ENCODE results near the gene ASB18. TPM values are rescaled to one million over a fixed set of nuclear protein-coding genes. Genes with fewer than 3 reads are reported as not detected.
"Not testable (repeated sequence)": the region's sequence is repeated elsewhere in the genome, so short reads cannot be mapped to it uniquely, and the experiment has no call there.

Gene ASB18
- total RNA-seq, 1 donor from 2014 or later, result not detected

- DNase-seq, result no peak
- Mint-ChIP-seq H3K4me1 (no peaks in the 10 kb centered on the region), H3K27ac (no peak overlapping the region), H3K36me3 (ENCODE audit: low read depth) (no peaks in the 10 kb centered on the region), H3K27me3 (peaks cover 3% of the 10 kb centered on the region), H3K9me3 (no peaks in the 10 kb centered on the region), H3K4me3 (no peak overlapping the region)
- intact Hi-C loops (cut with micrococcal nuclease), result no loop called here
These were observed 27.7 kb upstream of the ASB18 start for GRCh38 chr2:236291911-236292310.

DNA sequence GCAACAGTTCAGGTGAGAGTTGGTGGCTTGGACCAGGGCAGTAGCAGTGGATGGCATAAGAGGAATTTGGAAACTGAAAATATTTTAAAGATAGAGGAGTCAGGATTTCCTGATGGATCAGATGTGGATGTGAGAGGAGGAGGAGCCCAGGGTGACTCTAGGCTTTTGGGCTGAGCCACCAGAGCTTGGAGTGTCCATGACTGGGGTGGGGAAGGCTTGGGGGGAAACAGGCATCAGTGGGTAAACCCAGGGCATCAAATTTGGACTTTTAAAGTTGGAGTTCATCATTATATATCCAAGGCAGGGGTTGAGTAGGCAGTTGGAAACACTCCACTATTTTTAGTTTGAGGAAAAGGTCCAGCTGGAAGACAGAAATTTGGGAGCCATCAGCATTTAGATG lies 27.3 kb upstream of the ASB18 start:
- H3K27ac Mint-ChIP-seq, result no peak overlapping the region
- DNase-seq, result no peak
- no peaks in the 10 kb centered on the region for H3K4me1 Mint-ChIP-seq
- H3K27me3 Mint-ChIP-seq, result peaks cover 3% of the 10 kb centered on the region
- no peaks in the 10 kb centered on the region for H3K36me3 Mint-ChIP-seq (ENCODE audit: low read depth)
- H3K9me3 Mint-ChIP-seq, result no peaks in the 10 kb centered on the region
- intact Hi-C loops (cut with micrococcal nuclease), result no loop called here
- H3K4me3 Mint-ChIP-seq, result no peak overlapping the region

DNA sequence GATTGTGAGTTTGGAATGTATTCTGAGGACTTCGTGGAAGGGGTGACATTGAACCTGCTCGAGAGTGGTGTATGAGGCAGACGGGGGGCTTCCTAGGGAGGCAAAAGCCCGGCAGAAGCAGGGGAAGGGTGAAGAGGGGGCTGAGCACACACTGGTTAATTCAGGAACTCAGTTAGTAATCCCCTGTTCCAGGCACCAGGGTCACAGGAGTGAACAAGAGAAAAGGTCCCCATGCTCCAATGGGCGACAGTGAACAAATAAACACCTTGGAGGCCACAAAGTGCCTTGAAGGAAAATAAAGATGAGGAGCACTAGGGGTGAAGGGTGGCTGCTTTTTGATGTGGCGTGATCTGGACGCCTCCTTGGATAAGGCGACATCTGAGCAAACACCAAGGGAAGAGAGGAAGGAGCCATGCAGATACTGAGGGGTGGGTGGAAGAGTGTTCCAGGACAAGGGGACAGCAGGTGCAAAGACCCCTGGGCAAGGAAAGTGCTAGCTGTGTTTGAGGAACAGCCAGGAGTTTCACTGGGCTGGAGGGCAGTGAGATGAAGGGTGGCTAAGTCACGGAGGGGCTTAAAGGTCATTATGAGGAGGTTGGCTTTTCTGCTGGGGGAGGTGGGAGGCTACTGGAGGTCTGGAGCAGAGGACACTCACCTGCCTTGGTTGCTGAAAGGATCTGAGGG lies 26.7 kb upstream of the ASB18 start:
- Mint-ChIP-seq H3K27me3 (peaks cover 3% of the 10 kb centered on the region), H3K9me3 (no peaks in the 10 kb centered on the region), H3K4me3 (no peak overlapping the region), H3K27ac (no peak overlapping the region), H3K4me1 (no peaks in the 10 kb centered on the region), H3K36me3 (ENCODE audit: low read depth) (no peaks in the 10 kb centered on the region)
- intact Hi-C loops (cut with micrococcal nuclease), result no loop called here
- DNase-seq, result peak; percentile 43

- intact Hi-C loops (cut with micrococcal nuclease), result no loop called here
- no peaks in the 10 kb centered on the region for H3K36me3 Mint-ChIP-seq (ENCODE audit: low read depth)
- H3K27ac Mint-ChIP-seq, result no peak overlapping the region
- no peaks in the 10 kb centered on the region for H3K9me3 Mint-ChIP-seq
- peaks cover 3% of the 10 kb centered on the region for H3K27me3 Mint-ChIP-seq
- no peak overlapping the region for H3K4me3 Mint-ChIP-seq
- no peak for DNase-seq
- no peaks in the 10 kb centered on the region for H3K4me1 Mint-ChIP-seq
These were observed 25.7 kb upstream of the ASB18 start for GRCh38 chr2:236289766-236290462.

- H3K9me3 Mint-ChIP-seq; H3K4me1 Mint-ChIP-seq; DNase-seq; H3K27me3 Mint-ChIP-seq; H3K4me3 Mint-ChIP-seq; H3K36me3 Mint-ChIP-seq (ENCODE audit: low read depth); intact Hi-C loops (cut with micrococcal nuclease); H3K27ac Mint-ChIP-seq: not testable (repeated sequence)
These were observed 24.2 kb upstream of the ASB18 start for GRCh38 chr2:236288373-236288772.

DNA sequence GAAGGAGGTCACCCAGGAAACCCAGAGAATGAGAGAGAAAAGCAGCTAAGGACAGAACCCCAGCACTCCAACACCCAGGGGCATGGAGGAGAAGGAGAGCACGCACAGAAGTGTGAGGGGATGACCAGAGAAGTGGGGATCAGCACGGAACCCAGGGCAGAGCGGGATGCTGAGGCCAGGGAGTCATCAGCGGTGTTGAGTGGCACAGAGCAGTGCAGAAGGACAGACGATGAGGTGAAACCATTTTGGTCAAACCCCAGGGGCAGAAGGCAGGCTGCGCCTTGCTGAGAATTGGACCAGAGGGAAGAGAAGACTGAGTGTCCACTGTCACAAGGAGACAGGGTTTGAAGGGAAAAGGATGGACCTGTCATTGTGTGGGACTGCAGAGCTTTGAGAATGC lies 23.4 kb upstream of the ASB18 start:
- intact Hi-C loops (cut with micrococcal nuclease), result no loop called here
- Mint-ChIP-seq H3K27me3 (peaks cover 3% of the 10 kb centered on the region), H3K4me1 (no peaks in the 10 kb centered on the region), H3K9me3 (no peaks in the 10 kb centered on the region), H3K27ac (no peak overlapping the region), H3K4me3 (no peak overlapping the region), H3K36me3 (ENCODE audit: low read depth) (no peaks in the 10 kb centered on the region)
- no peak for DNase-seq

DNA sequence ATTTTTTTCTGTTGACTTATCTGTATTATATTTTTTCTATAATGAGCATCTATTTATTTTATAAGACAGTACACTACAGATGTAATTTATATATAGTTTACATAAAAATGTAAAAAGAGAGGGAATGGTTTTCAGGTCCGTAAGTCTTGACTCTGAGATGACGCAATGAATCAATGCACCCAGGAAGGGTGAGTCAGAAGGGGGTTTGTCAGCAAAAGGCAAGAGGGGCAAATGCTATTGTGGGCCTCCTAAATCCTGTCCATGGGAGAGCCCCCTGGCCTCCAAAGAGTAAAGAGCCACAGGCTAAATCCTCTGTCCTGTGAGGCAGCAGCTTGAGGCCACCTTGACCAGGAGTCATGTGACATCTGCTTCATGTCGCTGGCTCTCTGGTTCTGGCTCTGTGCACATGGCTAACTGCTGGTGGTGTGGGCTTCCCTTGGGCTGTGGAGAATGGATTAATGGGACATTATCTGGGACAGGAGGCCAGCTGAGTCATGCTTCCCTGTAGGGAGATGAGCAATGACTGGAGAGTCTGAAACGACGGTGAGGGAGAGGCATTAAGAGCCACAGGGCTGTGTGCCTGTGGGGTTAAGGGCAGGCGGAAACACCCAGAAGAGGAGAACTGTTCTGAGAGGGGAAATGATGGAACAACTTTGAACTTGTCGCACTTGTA lies 22.8 kb upstream of the ASB18 start:
- no peaks in the 10 kb centered on the region for H3K9me3 Mint-ChIP-seq
- no peaks in the 10 kb centered on the region for H3K36me3 Mint-ChIP-seq (ENCODE audit: low read depth)
- H3K27me3 Mint-ChIP-seq, result peaks cover 3% of the 10 kb centered on the region
- intact Hi-C loops (cut with micrococcal nuclease), result no loop called here
- DNase-seq, result no peak
- no peak overlapping the region for H3K4me3 Mint-ChIP-seq
- H3K4me1 Mint-ChIP-seq, result no peaks in the 10 kb centered on the region
- no peak overlapping the region for H3K27ac Mint-ChIP-seq

- no peak overlapping the region for H3K27ac Mint-ChIP-seq
- DNase-seq, result no peak
- no peaks in the 10 kb centered on the region for H3K27me3 Mint-ChIP-seq
- H3K9me3 Mint-ChIP-seq, result no peaks in the 10 kb centered on the region
- no peaks in the 10 kb centered on the region for H3K36me3 Mint-ChIP-seq (ENCODE audit: low read depth)
- no peak overlapping the region for H3K4me3 Mint-ChIP-seq
- intact Hi-C loops (cut with micrococcal nuclease), result no loop called here
- H3K4me1 Mint-ChIP-seq, result no peaks in the 10 kb centered on the region
These were observed 20.0 kb upstream of the ASB18 start for GRCh38 chr2:236284208-236284607.

DNA sequence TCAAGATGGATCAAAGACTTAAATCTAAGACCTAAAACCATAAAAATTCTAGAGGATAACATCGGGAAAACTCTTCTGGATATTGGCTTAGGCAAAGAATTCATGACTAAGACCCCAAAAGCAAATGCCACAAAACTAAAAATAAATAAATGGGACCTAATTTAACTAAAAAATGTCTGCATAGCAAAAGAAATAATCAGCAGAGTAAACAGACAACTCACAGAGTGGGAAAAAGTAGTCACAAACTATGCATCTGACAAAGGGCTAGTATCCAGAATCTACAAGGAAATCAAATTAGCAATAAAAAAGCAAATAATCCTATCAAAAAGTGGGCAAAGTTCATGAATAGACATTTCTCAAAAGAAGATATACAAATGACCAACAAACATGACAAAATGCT lies 18.2 kb upstream of the ASB18 start:
- no peaks in the 10 kb centered on the region for H3K36me3 Mint-ChIP-seq (ENCODE audit: low read depth)
- peaks cover 2% of the 10 kb centered on the region for H3K27me3 Mint-ChIP-seq
- H3K27ac Mint-ChIP-seq, result no peak overlapping the region
- no peaks in the 10 kb centered on the region for H3K9me3 Mint-ChIP-seq
- DNase-seq, result no peak
- H3K4me1 Mint-ChIP-seq, result no peaks in the 10 kb centered on the region
- intact Hi-C loops (cut with micrococcal nuclease), result no loop called here
- no peak overlapping the region for H3K4me3 Mint-ChIP-seq

- intact Hi-C loops (cut with micrococcal nuclease), result no loop called here
- no peak for DNase-seq
- no peak overlapping the region for H3K4me3 Mint-ChIP-seq
- peaks cover 2% of the 10 kb centered on the region for H3K27me3 Mint-ChIP-seq
- H3K27ac Mint-ChIP-seq, result no peak overlapping the region
- H3K9me3 Mint-ChIP-seq, result no peaks in the 10 kb centered on the region
- no peaks in the 10 kb centered on the region for H3K4me1 Mint-ChIP-seq
- no peaks in the 10 kb centered on the region for H3K36me3 Mint-ChIP-seq (ENCODE audit: low read depth)
These were observed 17.2 kb upstream of the ASB18 start for GRCh38 chr2:236281423-236281822.

GRCh38 chr2:236273126-236273525 lies 8.9 kb upstream of the ASB18 start:
- no peaks in the 10 kb centered on the region for H3K36me3 Mint-ChIP-seq (ENCODE audit: low read depth)
- H3K27me3 Mint-ChIP-seq, result no peaks in the 10 kb centered on the region
- intact Hi-C loops (cut with micrococcal nuclease), result no loop called here
- no peak for DNase-seq
- peaks cover 20% of the 10 kb centered on the region for H3K9me3 Mint-ChIP-seq
- no peak overlapping the region for H3K27ac Mint-ChIP-seq
- H3K4me3 Mint-ChIP-seq, result no peak overlapping the region
- H3K4me1 Mint-ChIP-seq, result no peaks in the 10 kb centered on the region

DNA sequence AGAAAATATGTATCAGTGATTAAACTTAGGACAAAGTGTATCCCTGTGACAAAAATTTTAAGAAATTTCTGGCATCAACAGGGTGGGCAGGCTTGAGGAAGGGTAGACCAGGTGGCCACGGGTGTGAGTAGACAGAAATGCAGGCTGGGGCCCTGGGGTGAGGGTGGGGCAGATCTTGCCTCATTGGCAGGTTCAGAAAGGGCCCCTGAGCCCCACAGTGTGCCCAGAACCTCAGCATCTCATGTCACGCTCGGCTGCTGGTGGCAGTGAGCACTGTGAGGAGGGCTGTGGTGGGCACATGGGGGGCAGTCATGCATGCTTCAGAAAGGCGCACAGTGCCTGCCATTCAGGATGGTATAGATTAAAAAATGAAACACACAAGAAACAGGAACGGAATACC lies 7.6 kb upstream of the ASB18 start:
- DNase-seq, result no peak
- intact Hi-C loops (cut with micrococcal nuclease), result no loop called here
- H3K9me3 Mint-ChIP-seq, result peaks cover 20% of the 10 kb centered on the region
- H3K4me1 Mint-ChIP-seq, result no peaks in the 10 kb centered on the region
- no peak overlapping the region for H3K4me3 Mint-ChIP-seq
- no peaks in the 10 kb centered on the region for H3K27me3 Mint-ChIP-seq
- H3K36me3 Mint-ChIP-seq (ENCODE audit: low read depth), result no peaks in the 10 kb centered on the region
- no peak overlapping the region for H3K27ac Mint-ChIP-seq

GRCh38 chr2:236269876-236270275 lies 5.7 kb upstream of the ASB18 start:
- H3K27me3 Mint-ChIP-seq; DNase-seq; H3K27ac Mint-ChIP-seq; intact Hi-C loops (cut with micrococcal nuclease); H3K4me3 Mint-ChIP-seq; H3K36me3 Mint-ChIP-seq (ENCODE audit: low read depth); H3K4me1 Mint-ChIP-seq: not testable (repeated sequence)
- peaks cover 20% of the 10 kb centered on the region for H3K9me3 Mint-ChIP-seq

GRCh38 chr2:236265675-236266074 lies 1.5 kb upstream of the ASB18 start:
- no peak overlapping the region for H3K27ac Mint-ChIP-seq
- H3K36me3 Mint-ChIP-seq (ENCODE audit: low read depth), result no peaks in the 10 kb centered on the region
- H3K27me3 Mint-ChIP-seq, result no peaks in the 10 kb centered on the region
- intact Hi-C loops (cut with micrococcal nuclease), result no loop called here
- no peaks in the 10 kb centered on the region for H3K4me1 Mint-ChIP-seq
- peaks cover 20% of the 10 kb centered on the region for H3K9me3 Mint-ChIP-seq
- no peak overlapping the region for H3K4me3 Mint-ChIP-seq
- DNase-seq, result no peak

All from activated CD4-positive, alpha-beta T cell treated with anti-CD3 and anti-CD28 coated beads, Interleukin-2, amount 10 ng/mL, durations not matched to agents 24 days and 14 days (primary cell).